ELF-1 (cell line): ENCODE data around the gene SMARCD2.
"Not testable (repeated sequence)": the region's sequence is repeated elsewhere in the genome, so short reads cannot be mapped to it uniquely, and the experiment has no call there.

Experiments used
- DNase-seq: peaks from one replicate; pipeline ENCODE4 v3.0.0-alpha.2; 2016; ENCODE audit warnings: low read depth, low spot score

The SMARCD2 gene

GRCh38 chr17:63850401-63850800, 7.9 kb upstream of the SMARCD2 start:
- no peak for DNase-seq

GRCh38 chr17:63848834-63849689, 6.6 kb upstream of the SMARCD2 start:
- DNase-seq: peak; percentile 96

GRCh38 chr17:63847525-63848249, 5.2 kb upstream of the SMARCD2 start:
- DNase-seq: no peak

GRCh38 chr17:63845509-63845908, 3.0 kb upstream of the SMARCD2 start:
- DNase-seq: no peak

- no peak for DNase-seq
Measured at GRCh38 chr17:63843910-63844677, 1.6 kb upstream of the SMARCD2 start.

GRCh38 chr17:63843387-63843888, 953 bp upstream of the SMARCD2 start:
- DNase-seq: not testable (repeated sequence)

GRCh38 chr17:63842173-63842539, 329 bp downstream of the SMARCD2 start:
- DNase-seq: peak; percentile 49

GRCh38 chr17:63841350-63842172, 924 bp downstream of the SMARCD2 start:
- DNase-seq: peak; percentile 80

GRCh38 chr17:63840591-63841349, 1.7 kb downstream of the SMARCD2 start:
- DNase-seq: no peak

GRCh38 chr17:63838631-63839171, 3.8 kb downstream of the SMARCD2 start:
- DNase-seq: peak; percentile 78

GRCh38 chr17:63837962-63838600, 4.4 kb downstream of the SMARCD2 start:
- DNase-seq: no peak

GRCh38 chr17:63837480-63837879, 5.0 kb downstream of the SMARCD2 start:
- DNase-seq: no peak

- DNase-seq: no peak
Measured at GRCh38 chr17:63836811-63837210, 5.7 kb downstream of the SMARCD2 start.

GRCh38 chr17:63835167-63835720, 7.2 kb downstream of the SMARCD2 start:
- DNase-seq: no peak

- DNase-seq: peak; percentile 82
Measured at GRCh38 chr17:63834431-63835166, 7.9 kb downstream of the SMARCD2 start.

GRCh38 chr17:63833741-63834373, 8.6 kb downstream of the SMARCD2 start:
- no peak for DNase-seq

GRCh38 chr17:63833026-63833740, 9.3 kb downstream of the SMARCD2 start:
- DNase-seq: no peak
